T follicular helper cell (primary cell): Measurements from ENCODE around the gene SYNPR.

Experiments used
- DNase-seq: peaks from one replicate; pipeline ENCODE4 v3.0.0-alpha.2; 2020; ENCODE audit warnings: low read depth

The SYNPR gene

DNA sequence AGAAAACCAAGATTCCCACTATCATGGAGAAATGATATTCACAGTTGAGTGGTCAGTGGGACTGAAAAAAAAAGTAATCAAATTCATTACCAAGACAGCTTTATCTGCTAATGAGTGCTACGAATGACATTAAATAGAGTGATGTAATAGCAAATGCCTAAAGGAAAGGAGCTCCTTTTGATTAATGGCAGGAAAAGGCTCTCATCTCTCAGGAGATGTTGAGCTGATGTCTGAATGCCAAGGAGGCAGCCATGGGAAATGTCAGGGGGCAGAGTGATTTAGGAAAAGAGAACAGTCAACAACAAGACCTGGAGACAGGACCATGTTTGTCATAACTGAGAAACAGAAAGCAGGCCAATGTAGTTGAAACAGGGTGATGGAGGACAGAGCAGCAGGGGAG, 277.7 kb downstream of the SYNPR start:
- DNase-seq = no peak

DNA sequence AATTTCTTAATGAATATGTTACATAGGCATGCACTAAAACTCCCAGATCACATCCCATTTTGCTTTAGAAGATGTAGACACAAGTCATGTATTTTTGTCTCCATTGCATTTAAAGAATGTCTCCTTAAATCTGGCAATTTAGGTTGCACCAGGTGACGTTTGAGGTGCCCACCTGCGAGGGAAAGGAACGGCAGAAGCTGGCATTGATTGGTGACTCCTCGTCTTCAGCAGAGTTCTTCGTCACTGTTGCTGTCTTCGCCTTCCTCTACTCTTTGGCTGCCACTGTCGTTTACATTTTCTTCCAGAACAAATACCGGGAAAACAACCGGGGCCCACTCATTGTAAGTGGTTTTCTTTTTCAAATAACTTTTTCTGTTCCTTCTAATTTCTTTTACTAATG, 278.3 kb downstream of the SYNPR start:
- no peak for DNase-seq

DNA sequence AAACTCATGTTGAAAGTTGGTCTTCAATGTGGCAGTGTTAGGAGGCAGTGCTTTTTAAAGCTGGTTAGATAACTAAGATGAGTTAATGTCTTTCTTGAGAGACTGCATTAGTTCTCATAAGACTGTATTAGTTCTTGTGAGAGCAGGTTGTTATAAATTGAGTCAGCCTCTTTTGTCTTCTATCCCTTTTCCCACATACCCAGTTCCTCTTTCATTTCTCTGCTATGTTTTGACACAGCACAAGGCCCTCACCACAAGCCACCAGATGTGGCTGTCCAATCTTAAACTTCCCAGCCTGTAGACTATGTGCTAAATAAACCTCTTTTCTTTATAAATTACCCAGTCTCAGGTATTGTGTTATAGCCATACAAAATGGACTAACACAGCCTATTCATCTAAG, 279.8 kb downstream of the SYNPR start:
- no peak for DNase-seq

DNA sequence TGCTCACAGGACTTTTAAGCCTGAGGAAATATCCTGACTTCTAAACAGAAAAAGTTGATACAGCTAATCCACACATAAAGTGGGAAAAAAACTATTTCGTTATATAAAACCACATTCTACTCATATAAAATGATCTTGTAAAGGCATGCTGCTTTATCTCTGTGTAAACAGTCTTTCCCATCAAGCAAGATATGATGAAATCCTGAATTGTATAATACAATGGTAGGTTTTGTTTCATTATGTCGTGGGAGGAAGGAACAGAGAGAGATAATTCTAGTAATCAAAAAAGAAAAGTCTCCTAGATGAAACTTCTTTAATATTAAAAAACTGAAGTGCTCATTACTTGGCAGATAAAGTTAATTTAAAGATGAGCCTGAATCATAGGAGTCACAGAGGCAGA, 281.8 kb downstream of the SYNPR start:
- DNase-seq = no peak

DNA sequence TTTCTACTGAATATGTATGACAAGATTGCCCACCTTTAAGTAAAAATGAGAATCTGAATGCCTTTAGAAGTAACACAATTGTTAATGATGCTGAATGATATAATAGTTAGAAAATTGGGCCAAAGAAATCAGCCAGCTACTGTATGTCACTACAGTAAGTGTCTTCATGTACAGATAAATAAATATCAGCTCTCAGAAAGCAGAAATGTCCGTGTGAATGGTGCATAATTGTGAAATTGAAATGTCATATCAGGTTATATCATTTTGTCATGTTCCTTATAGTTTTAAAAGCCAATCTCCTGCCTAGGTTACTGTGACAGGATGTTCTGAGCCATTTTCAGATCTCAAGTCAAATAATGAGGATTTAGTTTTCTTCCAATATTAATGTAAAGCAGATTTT, 283.8 kb downstream of the SYNPR start:
- DNase-seq = no peak

DNA sequence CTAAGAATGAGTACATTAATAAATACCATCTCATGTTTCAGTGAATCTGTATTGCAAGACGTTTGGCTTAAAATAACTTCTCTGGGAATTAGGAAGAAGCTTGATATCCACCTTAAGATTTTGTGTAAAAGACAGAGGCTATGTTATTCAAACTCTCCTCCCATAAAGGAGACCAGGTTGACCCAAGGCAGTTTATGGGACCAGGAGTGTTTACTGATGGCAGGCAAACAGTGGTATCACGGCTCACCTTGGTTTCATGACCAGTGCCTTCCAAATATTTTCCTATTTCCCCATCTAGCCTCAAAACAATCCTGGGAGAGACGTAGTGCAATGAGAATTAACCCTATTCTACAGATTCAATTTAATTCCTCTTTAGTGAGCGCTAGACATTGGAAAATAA, 284.2 kb downstream of the SYNPR start:
- DNase-seq = no peak

DNA sequence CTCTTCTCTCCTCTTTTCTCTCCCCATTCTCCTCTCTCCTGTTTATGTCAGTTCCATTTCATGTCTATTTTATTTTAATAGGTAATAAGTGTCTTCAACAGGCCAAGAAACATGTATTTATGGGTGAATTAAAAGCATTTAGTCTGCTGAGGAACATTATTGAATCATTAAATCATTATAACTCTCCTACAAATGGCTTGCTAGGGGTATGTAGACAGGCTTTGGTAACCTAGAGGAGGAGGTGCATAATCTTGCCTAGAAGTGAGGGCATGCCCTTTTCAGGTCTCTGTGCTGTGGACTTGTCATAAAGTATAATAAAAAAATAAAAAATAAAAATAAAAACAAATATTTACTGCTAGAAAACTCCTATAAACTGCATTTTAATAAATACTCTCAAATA, 285.5 kb downstream of the SYNPR start:
- DNase-seq = no peak

DNA sequence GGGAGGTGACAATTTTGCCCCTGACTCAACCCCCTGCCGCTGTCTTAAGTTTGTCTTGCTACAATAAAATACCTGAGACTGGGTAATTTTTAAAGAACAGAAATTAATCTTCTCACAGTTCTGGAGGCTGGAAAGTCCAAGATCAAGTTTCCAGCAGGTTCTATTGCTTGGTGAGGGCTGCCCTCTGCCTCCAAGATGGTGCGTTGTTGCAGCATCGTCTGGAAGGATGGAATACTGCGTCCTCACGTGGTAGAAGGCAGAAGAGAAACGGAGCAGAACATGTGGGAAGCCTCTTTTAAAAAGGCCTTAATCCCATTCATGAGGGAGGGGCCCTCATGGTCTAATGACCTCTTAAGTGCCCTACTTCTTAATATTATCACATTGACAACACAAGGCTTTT, 287.1 kb downstream of the SYNPR start:
- DNase-seq = no peak

DNA sequence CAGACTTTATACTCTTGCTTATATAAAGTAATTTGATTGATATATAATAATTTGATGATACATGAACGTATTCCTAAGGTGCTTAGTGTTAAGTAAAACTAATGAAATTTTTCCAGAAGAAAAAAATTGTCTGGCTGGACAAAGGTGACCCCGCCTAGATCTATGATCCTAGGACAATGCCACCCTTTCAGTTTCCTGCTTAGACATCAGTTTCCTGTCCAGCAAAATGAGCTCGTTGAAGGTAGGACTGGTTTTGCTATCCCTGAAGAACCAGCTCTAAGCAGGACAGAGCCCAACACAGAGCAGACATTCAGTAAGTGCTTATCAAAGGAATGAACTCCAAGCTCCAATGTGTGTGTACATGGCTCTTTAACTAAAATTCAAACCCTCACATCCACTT, 293.6 kb downstream of the SYNPR start:
- DNase-seq = no peak

DNA sequence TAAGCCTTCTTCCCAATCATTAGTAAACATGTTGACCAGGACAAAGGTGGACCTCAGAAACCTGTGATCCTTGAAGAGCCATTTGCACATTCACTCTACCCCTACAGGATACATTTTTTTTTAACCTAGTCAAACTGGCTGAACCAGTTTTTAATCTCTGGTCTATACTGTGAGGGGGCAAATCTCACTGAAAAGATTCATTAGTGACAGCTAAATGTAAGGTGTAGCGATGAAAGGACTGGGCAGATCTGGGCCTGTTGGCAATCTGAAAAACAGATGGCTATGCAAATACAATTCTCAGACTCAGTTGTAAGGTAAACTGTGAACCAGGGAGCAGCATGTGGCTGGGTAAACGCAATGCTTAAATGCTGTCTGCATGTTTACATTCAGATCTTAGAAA, 298.7 kb downstream of the SYNPR start:
- DNase-seq = no peak

DNA sequence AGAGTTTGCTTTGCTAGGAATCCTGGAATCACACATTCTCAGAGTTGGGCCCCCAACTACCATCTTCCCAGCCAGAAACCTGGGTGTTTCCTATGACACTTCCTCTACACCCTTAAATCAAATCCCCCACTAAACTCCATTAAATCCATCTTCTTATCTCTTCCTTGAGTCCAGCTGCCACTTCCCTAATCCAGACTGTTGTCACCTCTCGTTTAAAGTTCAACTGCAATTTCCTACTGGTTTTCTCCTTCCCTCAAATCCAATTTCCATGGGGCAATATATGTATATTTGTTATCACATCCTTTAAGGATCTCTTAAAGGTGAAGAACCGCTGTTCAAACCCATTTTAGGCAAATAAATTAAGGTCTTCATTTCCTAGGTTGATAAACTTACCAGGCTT, 300.8 kb downstream of the SYNPR start:
- no peak for DNase-seq

DNA sequence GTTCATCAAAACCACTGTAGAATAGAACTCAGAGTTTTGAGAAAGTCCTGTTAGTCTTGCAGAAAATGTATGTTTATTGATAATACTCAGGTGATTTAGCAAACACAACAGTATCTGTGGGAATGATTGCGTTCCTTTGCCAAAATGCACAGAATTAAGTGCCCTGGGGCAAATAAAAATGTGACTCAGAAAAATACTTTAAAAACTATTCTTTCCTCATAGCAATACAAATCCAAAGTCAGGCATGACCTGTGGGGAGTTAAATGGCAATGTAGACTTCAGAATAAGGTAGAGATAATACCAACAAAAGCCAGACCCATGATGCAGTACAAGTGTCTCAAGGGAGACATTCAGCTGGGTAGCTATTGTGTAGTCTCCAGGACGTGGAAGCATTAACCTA, 302.0 kb downstream of the SYNPR start:
- no peak for DNase-seq

DNA sequence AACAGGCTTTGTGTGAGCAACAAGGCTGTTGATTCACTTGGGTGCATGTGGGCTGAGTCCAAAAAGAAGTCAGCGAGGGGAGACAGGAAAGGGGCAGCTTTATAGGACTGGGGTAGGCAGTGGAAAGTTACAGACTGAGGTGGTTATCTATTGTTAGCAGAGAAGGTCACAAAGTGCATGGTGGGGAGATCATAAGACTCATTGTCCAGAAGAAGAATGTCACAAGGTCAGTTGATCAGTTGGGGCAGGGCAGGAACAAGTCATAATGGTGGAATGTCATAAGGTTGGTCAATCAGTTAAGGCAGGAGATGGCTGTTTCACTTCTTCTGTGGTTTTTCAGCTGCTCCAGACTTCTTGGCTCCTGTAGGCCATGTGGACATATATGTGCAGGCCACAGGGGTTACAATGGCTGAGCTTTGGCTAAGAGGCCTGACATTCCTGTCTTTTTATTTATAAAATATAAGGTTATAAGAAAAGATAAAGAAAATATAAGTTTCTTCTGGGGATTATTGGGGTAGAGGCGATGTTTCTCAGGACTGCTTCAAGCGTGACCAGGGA, 304.9 kb downstream of the SYNPR start:
- no peak for DNase-seq

DNA sequence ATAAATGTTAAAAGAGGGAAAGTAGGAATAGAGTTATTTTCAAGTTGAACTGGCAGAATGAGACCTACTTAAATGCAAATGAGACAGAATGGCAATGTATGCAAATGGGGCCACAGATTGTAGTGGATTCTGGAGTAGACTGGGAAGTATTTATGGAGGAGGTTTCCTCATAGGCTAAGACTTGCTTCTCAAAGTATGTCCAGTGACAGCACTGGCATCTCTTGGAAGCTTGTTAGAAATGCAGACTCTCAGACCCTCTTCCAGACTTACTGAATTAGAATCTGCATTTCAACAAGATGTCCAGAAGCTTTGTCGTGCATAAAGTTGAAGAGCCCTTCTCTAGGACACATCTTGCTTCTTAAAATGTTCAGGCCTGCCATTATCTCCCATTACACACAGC, 306.6 kb downstream of the SYNPR start:
- no peak for DNase-seq

DNA sequence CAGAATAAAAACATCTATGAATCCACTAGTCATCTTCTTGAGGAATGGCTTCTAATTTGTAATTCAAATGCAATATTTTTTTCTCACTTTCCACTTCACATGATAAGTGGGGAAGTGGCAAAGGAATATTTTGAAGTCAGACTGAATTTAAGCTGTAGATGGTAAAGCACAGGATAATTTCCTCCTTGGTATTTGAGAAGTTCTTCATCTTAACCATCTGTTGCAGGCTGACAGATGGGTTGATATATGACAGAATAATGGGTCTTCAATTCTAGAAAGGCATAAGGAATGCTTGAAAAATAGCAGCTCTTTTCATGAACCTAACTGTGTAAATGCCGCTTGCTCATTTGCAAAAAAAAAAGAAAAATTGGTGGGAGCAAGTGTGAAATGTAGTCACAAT, 307.8 kb downstream of the SYNPR start:
- DNase-seq = no peak

DNA sequence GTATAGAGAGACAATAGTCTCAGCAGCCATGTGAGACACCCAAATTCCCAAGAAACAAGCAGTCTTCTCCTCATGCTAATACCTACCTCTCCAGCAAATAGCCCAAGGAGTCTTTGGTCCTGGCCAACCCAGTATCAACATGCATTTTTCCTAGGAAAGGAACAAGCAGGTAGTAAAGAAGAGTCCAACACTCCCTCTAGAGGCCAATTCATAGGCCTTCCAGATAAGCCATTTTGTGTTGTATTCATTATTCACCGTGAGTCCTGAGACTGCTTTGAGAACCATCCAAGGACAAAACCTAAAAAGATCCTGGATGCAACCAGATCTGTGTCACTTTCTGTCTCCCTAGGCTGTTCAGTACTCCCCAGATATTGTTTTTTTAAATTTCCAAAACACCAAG, 310.8 kb downstream of the SYNPR start:
- DNase-seq = no peak

DNA sequence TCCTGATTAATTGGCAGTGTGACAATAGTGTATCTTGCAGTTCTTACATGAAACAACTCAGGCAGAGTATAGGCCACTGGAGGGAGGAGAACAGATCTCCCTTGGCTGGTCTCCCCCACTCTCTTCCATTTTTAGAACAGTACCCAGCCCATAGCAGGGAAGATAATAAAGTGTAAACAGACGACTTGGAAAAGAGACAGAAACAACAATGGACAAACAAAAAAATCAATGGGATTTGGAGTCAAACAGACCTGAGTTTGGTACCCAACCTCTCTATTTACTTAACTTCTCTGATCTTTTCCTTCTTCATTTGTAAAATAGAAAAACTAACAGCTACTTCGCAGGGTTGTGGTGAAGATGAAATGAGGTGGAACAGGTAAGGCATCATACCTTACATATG, 315.7 kb downstream of the SYNPR start:
- no peak for DNase-seq

DNA sequence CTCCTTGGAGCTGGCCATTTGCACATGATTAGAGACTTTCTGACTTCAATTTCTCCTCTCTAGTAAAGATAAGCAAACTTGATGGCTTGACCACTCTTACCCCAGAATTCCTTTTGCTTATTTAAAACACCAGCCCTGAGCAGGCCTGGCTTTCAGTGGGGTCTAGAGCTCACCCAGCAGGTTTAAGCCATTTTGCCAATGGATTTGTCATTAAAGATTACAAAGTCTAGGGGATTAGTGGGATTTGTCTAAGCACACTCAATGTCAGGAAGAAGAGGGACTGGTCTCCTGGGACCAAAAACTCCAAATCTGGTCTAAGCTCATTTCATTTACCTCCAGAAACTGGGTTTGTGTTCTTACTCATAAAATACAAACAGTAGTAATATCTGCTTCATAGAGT, 317.1 kb downstream of the SYNPR start:
- DNase-seq = no peak

DNA sequence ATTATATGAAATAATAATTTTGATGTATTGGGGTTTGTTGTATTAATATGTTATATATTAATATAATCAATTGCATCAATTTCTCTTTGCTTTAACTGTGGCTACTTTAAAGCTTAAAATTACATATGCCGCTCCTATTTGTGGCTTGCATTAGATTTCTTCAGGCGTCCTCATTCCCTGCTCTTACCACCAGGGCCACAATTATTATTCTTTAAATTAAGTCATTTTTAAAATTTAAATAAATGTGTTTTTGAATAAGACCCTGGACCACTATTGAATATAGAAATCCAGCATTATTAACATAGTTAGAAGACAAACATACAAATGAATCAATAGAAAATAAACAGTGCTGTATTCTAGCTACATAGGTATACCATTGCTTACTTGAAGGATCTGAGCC, 318.9 kb downstream of the SYNPR start:
- DNase-seq = no peak

DNA sequence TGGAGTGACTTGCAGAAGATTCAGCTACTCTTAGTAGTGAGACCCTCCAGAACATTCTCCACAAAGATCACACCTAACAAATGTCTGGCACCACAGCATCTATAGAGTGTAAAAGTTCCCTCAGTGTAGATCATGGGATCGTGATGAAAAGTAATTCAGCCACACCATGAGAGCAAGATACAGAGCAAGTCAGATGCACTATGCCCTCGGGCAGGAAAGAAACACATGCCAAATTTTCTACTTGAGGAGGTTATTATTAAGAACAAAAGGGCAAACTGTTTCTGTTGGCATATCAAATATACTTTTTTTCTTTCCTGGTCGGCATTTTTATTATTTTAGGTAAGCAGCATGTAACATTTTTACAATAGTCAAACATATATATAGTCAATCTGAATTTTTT, 329.6 kb downstream of the SYNPR start:
- no peak for DNase-seq

DNA sequence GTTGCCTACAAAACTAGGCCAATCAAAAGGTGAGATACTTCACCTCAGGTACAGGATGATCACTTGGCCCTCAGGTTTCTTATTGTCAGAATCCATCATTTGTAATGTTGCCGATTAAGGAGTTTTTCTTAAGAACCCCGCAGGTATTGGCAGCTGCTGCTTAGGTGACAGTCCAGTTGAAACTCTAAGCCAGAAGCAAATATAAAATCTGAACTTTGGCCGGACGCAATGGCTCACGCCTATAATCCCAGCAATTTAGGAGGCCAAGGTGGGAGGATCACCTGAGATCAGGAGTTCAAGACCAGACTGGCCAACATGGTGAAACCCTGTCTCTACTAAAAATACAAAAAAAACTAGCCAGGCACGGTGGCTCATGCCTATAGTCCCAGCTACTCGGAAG, 331.3 kb downstream of the SYNPR start:
- no peak for DNase-seq

DNA sequence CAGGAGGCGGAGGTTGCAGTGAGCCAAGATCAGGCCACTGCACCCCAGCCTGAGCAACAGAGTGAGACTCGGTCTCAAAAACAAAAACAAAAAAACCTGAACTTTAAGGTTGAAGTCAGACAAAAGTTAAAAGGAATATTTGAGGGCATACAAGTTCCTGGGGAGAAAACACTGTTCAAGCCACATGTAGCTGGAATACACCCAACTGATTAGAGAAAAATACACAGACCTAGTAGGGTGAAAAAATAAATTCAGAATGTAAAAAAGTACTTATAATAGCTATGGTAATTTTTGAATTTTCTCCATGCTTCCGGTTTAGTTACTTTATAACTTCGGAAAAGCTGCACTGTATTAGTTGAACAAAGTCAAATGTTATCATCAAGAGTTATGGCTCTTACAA, 331.7 kb downstream of the SYNPR start:
- DNase-seq = no peak

DNA sequence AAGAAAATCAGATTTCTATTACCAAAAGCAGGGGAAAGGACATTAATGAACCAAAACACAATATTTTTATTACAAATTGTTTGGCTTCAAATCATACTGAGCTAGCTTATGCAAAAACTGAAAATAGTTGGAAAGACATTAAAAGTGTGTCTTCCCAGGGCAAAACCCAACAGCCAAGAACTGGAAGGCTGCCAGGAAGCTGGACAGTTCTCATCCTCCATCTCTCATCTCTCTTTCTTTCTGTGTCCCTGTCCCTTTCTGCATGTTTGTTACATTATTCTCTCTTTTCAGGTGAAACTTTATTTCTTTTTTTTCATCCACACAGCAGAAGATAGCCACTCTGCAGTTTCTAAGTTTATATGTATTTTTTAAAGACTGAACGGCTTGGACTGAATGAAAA, 333.3 kb downstream of the SYNPR start:
- DNase-seq = no peak

DNA sequence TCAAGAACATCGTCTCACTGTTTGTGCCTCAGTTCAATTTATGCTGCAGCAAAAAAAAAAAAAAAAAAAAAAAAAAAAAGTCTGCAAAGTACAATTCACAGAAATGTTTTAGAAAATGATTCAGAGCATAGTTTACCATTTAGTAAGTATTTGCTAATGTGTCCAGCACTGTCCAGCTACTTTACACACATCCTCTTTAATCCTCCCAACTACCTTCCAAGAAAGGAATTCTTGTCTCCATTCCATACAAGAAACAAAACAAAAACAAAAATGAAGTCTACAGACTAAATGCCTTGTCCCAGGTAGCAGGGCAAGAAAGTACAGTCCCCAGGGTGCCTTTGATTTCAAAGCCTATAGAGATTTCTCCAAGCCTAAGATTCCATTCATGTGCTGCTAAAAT, 335.5 kb downstream of the SYNPR start:
- DNase-seq = no peak

DNA sequence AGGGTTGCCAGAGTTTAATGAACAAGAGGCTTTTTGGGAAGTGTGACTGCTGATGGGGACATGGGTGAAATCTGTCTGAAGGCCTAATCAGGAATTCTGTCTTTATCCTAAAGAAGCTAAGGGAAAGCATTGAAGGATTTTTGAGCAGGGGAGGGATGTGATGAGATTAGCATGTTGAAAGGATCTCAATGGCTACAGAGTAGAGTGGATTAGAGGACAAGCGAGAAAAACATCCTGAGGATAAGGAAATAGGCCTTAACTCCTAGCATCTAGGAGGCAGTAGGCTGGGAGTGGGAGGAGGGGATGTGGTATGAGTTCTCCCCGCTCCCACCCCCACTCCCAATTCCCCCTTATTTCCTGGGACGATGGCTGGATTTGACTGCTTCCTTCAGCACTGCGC, 339.3 kb downstream of the SYNPR start:
- DNase-seq = no peak
